CD4-positive, alpha-beta T cell treated with Interleukin-6 at 100 ng/mL for 8 hours (primary cell): Measurements from ENCODE around the gene CEP131.

Source experiments
- DNase-seq: peaks from one replicate; pipeline ENCODE4 v3.0.0-alpha.2; 2020; ENCODE audit warnings: mixed read lengths, low spot score

Gene CEP131

DNA sequence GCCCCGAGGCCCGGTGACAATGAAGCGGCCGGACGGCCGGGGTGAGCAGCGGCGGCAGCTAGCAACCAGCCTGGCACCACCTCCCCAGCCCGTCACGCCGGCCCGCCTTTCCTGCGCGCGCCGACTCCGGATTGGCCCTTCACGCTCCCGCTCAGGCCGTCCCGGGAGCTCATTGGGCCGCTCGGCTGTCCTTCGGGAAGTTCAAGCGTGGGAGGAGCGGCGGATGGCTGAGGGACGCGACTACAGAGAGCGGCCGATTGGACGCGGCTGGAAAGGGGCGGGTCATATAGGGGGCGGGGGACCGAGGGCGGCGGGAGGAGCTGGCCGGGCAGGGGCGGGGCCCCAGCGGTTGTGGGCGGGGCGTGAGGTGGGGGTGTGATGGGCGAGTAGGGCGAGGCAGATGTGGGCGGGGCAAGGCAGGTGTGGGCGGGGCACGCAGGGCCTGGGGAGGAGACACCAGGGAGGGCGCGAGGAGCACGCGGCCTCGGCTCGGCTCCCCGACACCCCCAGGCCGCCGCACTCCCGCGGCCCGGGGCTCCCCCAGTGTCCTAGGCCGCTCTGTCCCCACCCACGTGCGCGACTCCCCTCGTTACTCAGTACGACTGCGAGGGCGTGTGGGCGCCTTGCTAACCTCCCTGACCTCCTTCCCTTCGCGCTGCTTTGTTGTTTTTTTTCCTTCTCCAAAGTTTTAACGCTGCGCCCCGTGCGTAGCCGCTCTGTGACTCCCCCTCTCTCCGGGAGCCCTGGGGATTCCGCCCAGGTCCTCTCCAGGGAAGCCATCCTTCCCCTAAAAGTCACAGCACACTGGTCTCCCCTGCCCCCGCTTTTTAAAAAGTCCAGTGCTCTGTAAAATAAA is at the start of gene CEP131:
Gene CEP131, minus strand, starts transcription at position 60 of the 856 bp plus-strand sequence. CDS start 2,909 bp downstream, outside the sequence.
- peak; percentile 99 for DNase-seq

DNA sequence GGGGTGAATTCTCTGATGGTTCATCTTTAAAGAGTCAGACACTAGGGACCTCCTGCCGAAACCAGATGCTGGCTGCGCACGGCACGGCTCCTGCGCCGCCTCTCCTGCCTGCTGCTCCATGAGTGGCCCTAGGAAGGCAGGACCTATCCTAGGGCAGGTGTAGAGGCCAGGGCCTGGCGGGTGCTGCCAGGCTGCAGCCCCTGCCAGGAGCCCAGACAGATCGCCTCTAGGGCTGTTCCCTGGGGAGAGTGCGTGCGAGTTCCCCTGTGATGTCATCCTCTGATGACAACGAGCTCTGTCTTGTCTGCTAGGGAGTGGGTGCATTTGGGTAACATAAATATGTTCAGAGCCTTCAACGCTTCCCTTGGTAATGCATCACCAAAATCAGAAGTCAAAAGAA is 48.5 kb upstream of the CEP131 start:
- no peak for DNase-seq

DNA sequence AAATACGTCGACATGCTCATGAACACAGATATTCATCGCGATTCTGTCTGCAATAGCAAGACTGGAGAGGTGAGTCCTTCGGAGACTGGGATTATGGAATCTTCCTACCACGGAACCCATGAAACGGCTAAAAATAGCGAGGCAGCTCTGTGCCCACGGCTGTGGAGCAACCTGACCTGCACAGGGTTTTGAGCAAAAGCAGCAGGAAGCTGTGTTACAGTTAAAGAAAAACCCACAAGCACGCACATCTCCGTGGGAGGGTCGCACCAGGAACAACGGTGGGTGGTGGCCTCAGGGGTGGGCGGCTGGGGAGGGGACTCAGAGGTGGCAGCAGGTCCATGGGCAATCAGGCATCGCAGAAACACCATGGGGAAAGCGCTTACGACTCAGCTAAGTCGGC is 47.5 kb upstream of the CEP131 start:
- no peak for DNase-seq

DNA sequence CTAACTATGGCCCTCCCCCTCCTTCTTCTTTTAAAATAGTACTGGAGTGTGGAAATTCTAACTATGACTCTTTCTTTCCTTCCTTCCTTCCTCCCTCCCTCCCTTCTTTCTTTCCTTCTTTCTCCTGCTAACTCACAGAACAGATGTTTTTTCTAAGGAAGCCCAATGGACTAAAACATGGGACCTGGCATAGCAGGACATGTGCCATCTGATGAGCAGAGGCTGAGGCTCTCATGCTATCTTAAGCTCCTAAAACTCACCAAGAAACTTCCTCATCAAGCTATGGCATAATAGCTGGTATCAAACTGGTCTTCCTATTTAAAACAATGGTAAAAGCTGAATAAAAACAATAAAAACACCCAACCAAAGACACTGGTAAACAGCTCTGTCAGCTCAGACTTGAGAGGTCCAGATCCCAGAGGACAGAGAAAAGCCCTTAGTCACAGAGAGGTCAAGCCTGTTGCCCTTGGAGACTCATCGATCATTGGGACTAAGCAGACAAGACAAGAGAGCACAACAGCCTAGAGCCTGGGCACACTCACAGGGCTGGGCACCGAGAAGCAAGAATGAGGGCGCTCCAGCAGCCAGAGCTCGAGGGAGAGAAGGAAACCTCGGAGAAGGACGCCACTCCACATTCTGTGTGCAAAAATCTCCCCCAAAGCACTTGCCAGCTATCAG is 44.8 kb upstream of the CEP131 start:
- DNase-seq: no peak

DNA sequence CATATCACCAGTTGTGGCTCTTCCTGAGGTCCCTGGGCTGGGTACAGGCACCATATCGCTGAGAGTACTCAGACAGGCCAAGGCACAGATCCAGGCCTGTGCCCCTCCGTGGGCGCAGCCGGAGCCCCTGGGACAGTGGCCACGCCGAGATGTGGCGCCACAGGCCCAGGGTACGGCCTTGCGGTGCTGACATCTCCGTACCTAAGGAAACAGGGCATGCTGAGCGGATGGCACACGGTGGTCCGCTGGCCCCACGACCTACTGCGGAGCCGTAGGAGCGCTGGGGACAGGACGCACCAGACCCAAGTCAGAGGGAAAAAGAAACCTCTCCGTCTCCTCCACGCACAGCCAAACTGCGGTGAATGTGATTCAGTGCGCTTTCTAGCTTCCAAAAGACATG is 42.8 kb upstream of the CEP131 start:
- no peak for DNase-seq

DNA sequence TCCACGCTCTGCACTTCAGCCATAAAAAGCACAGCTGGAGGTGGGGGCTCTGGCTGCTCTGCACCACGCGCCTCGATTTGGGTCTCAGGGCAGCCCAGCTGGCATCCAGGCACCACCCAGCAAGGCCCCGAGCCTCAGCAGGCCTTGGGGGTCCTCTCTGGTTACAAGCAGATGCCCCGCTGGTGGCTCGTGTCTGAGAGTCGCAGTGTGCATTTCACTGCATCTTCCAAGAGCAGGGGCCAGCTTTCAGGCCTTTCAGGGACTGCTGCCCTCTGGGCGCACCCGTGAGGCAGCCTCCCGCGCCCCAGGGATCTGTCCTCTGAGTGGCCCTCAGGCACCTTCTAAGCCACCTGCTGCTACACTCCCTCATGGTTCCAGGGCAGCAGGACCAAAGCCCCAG is 41.9 kb upstream of the CEP131 start:
- no peak for DNase-seq

DNA sequence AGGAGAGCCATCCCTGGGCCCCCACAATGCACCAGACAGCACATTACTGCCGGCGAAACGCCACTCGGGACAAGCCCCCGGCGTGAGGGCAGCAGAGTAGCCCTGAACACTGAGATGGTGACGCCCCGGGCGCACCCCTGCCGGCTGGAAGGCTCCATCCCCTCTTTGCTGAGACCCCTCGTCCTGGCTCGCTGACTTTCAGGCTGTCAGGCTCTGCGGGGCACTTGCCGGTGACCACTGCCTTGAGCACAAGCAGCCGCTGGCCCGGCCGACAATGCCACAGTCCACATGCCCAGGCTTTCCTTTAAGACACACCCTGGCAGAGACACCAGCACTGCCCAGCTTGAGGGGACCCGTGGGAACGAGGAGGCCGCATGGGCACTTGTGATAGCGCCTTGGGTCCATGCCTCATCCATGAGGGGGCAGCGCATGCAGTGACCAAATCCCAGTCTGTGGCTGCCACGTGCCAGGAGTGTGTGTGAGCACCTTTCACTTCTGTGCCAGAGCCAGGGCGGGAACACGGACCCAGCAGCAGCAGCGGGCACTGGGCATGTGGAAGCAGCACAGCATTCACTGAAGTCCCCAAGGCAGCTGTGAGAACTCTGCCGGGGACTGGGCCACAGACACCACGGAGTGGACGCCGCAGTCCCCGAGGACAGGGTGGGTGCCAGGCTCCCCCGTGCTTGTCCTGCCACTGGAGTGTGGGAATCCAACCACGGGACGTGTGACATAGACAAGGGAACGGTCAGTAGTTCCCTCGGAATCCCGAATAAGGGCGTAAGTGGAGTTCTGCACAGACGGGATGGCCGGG is 40.8 kb upstream of the CEP131 start:
- no peak for DNase-seq

DNA sequence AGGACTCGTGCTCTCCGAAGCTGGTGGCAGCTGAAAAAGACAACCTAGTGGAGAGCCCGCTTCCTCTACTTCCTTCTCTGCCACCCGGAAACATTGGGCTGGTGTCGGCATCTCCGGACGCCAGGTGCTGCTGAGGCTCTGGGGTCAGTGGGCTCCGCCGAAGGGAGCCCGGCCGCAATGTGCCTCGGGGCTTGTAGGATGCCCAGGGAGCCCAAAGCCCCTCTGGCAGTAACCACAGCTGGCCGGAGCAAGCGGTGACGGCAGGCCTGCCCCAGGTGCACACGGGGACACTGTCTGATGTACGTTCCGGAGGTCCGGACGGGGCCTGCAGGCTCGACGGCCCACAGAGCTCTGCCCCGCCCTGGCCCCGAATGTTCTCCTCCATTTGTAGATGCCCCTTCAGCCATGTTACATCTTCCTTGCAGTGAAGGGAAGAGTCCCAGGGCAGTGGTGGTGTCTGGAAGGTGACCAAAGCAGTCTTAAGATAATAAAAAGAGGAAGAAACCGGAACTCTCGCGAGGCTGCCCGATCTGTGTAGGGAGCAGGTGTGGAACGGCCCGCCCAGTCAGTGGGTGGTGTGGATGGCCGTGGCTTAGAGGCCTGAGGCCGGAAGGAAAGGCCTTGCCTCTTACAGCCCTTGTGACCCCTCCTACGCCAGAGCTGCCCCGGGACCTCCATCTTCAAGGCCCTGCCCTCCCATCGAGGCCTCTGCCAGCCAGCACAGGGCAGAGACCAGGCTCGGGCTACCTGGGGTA is 39.0 kb upstream of the CEP131 start:
- DNase-seq: no peak

DNA sequence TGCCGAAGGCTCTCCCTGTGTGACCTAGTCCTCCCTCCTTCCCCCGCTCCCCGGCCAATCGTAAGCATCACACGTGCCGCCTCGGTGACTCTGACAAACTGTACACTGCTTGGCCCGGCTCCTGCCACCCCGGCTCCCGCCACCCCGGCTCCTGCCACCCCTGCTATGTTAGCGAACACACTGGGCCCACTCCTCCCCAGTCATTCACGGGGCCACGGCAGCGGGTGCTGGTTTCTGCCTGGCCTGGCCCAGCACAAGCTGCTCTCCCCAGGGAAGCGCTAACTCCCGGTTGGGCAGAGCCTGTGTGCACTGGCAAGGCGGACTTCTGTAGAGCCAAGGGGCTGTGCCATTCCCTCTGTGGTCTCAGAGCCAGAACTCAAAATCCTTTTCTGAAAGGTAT is 38.3 kb upstream of the CEP131 start:
- no peak for DNase-seq

DNA sequence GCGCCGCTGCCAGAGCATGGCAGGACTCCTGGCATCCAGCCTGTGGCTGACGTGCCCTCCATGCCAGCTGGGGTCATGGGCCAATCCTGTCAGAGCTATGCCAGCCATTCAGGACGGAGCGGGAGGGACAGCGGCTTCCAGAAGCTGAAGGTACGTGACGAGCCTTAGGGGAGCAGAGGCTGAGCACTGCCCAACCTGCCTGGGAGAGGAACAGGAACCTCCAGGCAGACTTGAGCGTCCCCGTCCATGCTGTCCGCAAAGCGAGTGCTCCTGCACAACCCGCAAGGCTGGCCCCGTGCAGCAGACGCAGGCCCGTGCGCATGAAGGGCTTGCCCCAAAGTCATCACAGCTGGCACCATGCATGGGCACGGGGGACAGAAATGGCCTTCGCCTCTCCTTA is 37.9 kb upstream of the CEP131 start:
- no peak for DNase-seq

DNA sequence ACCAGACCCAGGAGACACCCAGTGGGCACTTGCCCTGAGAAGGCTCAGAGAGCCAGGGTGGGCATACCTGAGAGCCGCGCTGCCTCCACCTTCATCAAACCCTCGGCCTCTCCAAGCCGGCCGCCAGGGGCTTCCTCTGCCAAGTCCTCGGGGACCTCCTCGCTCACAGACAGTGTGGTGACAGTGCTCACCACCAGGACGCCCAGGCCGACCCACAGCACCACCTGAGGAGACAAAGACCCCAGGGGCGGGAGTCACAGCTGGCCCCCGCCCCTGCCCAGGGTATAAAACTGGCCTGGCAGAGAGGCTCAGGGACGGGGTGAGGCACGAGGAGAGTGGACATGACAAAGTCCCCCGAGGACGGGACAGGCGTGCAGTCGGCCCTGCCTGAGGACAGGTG is 37.4 kb upstream of the CEP131 start:
- DNase-seq: no peak

DNA sequence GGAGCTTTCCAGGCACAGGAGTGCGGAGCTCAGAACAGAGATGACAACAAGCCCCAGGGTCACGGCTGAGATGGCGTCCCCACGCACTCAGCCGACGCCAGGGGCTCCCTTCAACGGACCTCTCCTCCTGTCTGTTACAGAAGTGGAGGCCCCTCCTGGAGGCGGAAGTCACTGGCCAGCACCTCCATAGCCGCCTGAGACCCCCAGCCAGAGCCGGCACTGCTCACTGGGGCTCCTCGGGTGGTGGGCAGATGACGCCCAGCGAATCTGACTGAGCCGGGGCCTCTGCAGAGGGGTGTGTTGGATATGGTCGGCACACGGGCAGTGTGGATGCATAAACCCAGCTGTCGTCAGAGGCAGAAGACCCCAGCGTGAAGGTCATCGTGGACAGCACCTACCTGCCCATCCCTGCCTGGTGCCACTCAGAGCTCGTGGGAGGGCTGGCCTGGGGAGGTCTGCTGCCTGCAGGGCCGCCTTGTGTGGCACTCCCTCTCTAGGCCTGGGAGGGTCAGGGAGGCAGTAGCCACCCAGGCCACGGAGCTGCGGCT is 36.4 kb upstream of the CEP131 start:
- no peak for DNase-seq

DNA sequence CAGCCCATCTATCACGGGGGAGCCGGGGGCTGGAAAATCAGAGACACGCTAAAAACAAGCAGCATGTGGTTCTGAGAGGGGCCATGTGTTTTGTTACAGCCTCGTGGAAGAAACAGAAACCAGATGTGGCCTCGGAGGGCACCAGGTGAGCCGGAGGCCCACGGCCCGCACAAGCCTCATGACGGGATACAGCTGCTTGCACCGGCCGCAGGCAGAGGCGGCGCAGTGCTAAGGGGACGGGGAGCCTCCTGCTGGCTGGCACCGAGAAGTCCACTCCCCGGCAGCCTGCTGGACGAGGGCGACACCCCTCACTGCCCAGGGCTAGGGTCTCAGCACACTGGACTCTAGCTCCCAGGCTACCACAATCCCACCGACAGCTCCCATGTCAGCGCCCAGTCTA is 35.5 kb upstream of the CEP131 start:
- DNase-seq: no peak

DNA sequence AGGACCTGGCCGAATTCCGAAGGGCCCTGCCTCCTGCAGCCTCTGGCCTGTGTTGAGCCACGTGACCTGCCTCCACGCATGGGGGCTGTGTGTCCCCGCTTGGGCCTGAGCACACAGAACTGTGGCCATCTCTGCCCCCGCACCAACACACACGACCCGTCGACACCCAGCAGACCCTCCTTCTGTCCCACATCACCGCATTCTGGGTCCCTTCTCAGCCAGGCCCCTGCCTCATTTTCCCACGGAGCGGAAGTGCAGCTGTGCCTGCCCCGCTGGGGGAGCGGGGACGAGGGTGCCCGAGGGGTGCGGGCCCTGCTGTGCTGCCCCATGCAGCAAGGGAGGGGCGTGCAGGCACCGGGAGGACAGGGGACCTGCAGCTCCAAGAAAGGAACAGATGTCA is 34.8 kb upstream of the CEP131 start:
- DNase-seq: no peak

DNA sequence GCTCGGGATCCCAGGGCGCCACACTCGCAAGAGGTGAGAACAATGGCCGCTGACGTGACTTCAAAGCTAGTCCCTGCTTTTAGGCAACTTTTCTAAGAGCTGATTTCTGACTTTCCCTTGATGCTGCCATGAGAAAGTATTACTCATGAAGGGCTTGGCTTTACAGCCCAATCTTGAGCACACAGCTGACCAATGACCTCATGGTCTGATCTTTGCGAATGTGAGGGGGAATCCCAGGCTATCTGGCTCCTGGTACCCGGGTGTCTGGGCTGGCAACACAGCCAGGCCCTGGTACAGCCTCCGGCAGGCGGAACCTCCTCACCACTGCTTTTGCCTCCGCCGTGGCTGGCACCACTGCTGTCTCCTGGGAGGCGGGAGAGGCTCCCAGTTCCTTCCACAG is 33.9 kb upstream of the CEP131 start:
- no peak for DNase-seq

DNA sequence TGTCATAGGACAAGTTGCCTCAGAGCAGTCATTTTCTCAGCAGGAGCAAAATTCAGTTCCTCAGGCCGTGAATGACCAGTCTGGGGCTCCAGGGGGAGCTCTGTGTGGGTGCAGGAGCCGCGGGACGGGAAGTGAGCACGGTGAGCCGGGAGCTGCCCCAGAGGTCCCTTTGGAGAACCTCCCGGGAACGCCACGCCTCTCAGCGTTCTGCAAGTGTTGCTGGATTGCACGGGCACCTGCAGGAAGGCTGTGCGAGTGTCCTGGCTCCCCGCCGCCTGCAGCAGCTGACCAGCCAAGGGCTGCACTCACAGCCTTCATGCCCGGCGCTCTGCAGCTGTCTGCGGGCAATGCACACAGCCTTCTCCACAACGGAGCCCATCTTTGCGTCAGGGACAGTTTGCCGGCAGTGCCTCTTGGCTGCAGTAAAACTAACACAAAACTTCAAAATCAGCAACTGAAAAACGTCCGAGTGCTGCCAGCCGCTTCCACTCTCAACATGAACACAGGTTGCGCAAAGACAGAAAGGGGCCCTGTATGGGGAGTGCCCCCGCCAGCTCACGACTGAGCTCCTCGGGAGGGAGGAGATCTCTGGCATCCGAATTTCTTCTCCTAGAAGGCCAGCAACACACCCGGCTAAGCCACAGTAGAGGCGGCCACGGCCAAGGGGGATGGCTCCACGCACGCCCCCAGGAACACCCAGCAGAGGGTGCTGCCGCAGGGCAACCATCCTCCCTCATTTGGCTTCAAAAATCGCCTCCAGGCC is 32.4 kb upstream of the CEP131 start:
- no peak for DNase-seq

DNA sequence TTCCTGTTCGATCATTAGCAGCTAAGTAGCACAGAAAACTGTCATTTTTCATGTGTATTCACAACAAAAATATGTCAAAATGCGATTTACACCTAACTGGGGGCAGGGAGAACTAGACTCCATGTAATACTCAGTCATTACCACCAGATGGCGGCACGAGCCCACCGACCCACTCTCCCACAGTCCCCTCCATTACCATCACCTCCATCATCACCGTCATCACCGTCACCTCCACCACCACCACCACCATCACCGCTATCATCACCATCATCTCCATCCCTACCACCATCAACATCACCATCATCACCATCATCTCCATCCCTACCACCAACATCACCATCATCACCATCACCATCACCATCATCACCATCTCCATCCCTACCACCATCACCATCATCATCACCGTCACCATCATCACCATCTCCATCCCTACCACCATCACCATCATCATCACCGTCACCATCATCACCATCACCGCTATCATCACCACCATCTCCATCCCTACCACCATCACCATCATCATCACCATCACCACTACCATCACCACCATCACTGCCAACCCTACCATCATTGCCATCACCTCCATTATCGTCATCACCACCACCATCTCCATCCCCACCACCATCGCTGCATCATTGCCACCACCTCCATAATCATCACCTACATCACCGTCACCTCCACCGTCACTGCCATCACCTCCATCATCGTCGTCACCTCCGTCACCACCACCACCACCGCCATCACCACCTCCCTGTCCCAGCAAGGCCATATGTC is 30.8 kb upstream of the CEP131 start:
- DNase-seq: peak; percentile 48

DNA sequence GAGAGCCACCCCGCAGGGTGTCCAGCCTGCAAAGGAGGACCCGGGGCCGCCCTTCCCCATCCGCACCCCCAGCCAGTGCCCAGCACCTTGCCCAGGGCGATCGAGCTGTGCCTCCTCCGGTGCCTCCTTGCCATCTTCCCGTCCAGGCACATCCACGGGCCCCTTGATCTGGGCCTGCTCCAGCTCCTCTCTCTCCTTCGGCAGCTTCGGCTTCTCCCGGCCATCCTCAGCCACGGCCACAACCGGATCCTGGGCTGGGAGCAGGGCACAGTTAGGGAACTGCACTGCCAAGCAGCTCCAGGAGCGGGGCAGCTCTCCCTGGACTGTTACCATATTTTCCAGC is 30.2 kb upstream of the CEP131 start:
- DNase-seq: no peak

DNA sequence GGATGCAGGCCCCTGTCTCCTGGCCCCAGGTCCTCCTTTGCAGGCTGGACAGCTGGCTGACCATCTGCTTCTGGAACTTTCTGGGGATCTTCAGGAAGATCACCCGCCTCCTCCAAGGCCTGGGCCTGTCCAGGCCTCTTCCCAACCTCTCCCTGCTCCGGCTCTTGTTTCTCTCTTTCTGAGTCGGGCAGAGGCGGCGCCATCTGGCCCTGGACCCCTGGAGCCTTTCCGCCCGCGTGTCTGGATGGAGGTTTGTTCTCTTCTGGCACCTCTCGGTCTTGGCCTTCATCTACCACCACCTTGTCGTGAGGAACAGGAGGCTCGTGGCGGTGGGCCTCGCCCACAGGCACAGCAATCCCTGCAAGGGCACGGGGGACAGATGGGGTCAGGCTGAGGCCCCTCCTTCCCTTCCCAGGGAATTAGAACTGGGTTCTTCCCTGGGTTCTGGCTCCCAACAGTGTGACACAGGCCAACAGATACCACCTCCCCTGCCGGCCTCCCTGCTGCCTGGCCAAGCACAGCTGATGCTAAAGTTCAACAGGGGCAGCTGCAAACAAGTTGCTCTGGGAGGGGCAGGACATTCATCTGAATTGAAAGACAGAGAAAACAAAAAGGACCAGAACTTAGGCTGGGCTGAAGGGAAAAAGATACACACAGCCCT is 29.7 kb upstream of the CEP131 start:
- DNase-seq: no peak
